ENCODE measurements around the gene RSAD1. TPM values are rescaled to one million over a fixed set of nuclear protein-coding genes. Genes with fewer than 3 reads are reported as not detected.

RSAD1 gene
- total RNA-seq, 6 donors from 2014 or later, result 26.8 to 47.3 (median 34.9) TPM

GRCh38 chr17:50480142-50480764 is 1.6 kb downstream of the RSAD1 start:
- no peak for ATAC-seq (ENCODE audit: low FRiP score in 2 of 2)
- H3K4me3 ChIP-seq, result no peak overlapping the region
- WGBS, 2 donors, result 82 to 94% methylated on average over 7 of the region's 7 CpGs

GRCh38 chr17:50480854-50481490 is 2.3 kb downstream of the RSAD1 start:
- WGBS, 2 donors, result 86 to 95% methylated on average over 2 of the region's 2 CpGs
- TF ChIP-seq POLR2A (IDR thresholded peaks at IDR 0.05), result no peak
- no peak for TF ChIP-seq POLR2AphosphoS5 (IDR thresholded peaks at IDR 0.05)
- TF ChIP-seq EP300 (IDR thresholded peaks at IDR 0.05), result no peak
- TF ChIP-seq CTCF (IDR thresholded peaks at IDR 0.05), result no peak
- ATAC-seq (ENCODE audit: low FRiP score in 2 of 2), result no peak
- no peak overlapping the region for H3K4me3 ChIP-seq
- peaks cover 3 to 35% (median 26%) of the 10 kb centered on the region in 4 donors for H3K36me3 ChIP-seq
- H3K27me3 ChIP-seq, result no peaks in the 10 kb centered on the region
- peak overlapping the region in 1 of 4 donors; percentile 7 for H3K27ac ChIP-seq
- no peak for DNase-seq
- peaks cover 16 to 36% (median 22%) of the 10 kb centered on the region in 4 donors for H3K4me1 ChIP-seq
- no peaks in the 10 kb centered on the region for H3K9me3 ChIP-seq

More at GRCh38 chr17:50480142-50480764, 1.6 kb downstream of the RSAD1 start:
- peak overlapping the region in 1 of 4 donors; percentile 87 for H3K27ac ChIP-seq
- no peak for DNase-seq
- TF ChIP-seq EP300 (IDR thresholded peaks at IDR 0.05), result no peak
- TF ChIP-seq POLR2AphosphoS5 (IDR thresholded peaks at IDR 0.05), result no peak
- no peak for TF ChIP-seq POLR2A (IDR thresholded peaks at IDR 0.05)
- no peak for TF ChIP-seq CTCF (IDR thresholded peaks at IDR 0.05)
- H3K27me3 ChIP-seq, result no peaks in the 10 kb centered on the region
- H3K36me3 ChIP-seq, result peaks cover under 1 to 27% (median 23%) of the 10 kb centered on the region in 4 donors
- peaks cover 16 to 36% (median 22%) of the 10 kb centered on the region in 4 donors for H3K4me1 ChIP-seq
- no peaks in the 10 kb centered on the region for H3K9me3 ChIP-seq

- TF ChIP-seq POLR2A (IDR thresholded peaks at IDR 0.05) (no peak), EP300 (IDR thresholded peaks at IDR 0.05) (no peak), CTCF (IDR thresholded peaks at IDR 0.05) (no peak), POLR2AphosphoS5 (IDR thresholded peaks at IDR 0.05) (no peak)
- Histone ChIP-seq H3K9me3 (no peaks in the 10 kb centered on the region), H3K27me3 (no peaks in the 10 kb centered on the region), H3K4me3 (no peak overlapping the region), H3K27ac (peak overlapping the region in 1 of 4 donors; percentile 7), H3K4me1 (peaks cover 16 to 36% (median 22%) of the 10 kb centered on the region in 4 donors), H3K36me3 (peaks cover 3 to 41% (median 26%) of the 10 kb centered on the region in 4 donors)
- 90 to 92% methylated on average over 4 of the region's 4 CpGs for WGBS, 2 donors
- DNase-seq (no peak), ATAC-seq (ENCODE audit: low FRiP score in 2 of 2) (no peak)
These were observed 3.0 kb downstream of the RSAD1 start for GRCh38 chr17:50481648-50482047.

- Histone ChIP-seq H3K36me3 (peaks cover 3 to 46% (median 26%) of the 10 kb centered on the region in 4 donors), H3K9me3 (no peaks in the 10 kb centered on the region), H3K27me3 (no peaks in the 10 kb centered on the region), H3K4me3 (no peak overlapping the region), H3K4me1 (peaks cover 16 to 36% (median 22%) of the 10 kb centered on the region in 4 donors), H3K27ac (peak overlapping the region in 3 of 4 donors; percentile 14 to 73 (median 18))
- DNase-seq (peak in 1 of 2 donors; percentile 78), ATAC-seq (ENCODE audit: low FRiP score in 2 of 2) (no peak)
- no peak for TF ChIP-seq POLR2A (IDR thresholded peaks at IDR 0.05)
- TF ChIP-seq POLR2AphosphoS5 (IDR thresholded peaks at IDR 0.05), result no peak
- TF ChIP-seq CTCF (IDR thresholded peaks at IDR 0.05), result no peak
- TF ChIP-seq EP300 (IDR thresholded peaks at IDR 0.05), result no peak
- WGBS, 2 donors, result 92 to 94% methylated on average over 14 to 15 of the region's 23 CpGs
These were observed 3.5 kb downstream of the RSAD1 start for GRCh38 chr17:50482110-50482509.
